Heart left ventricle (tissue), 13 donors: ENCODE results near the gene TNRC6C.

Experiments
- POLR2A ChIP-seq, 2 donors: fragments of 450-650 bp; IDR thresholded peaks; one replicate each; pipeline ENCODE4 v1.6.1; 2017; ENCODE audit warnings: antibody characterized with exemption in 2 of 2, mild to moderate bottlenecking in 2 of 2, moderate library complexity in 2 of 2
- TF ChIP-seq, protein P1 (sequence below), 12 donors: fragments of 200-600 bp; sonication (generic) in 4 of 12; IDR thresholded peaks; one replicate each; pipeline versions ENCODE4 v1.5.0 to v1.8.0; 2018 to 2022; ENCODE audit warnings: antibody characterized with exemption in 12 of 12, mild to moderate bottlenecking in 5 of 12
- donor health status: ischemic (EF 13 %, LVEDD 7.1; RV severe dilation, severe dysfunction).
- donor health status: DM: no; HTN: yes; CAD: no.
- donor health status: DM: no; HTN: no; CAD: no.
- donor health status: ischemic (EF 25% LVEDD 6.9; RV normal size, moderate dysfunction).
- donor health status: ischemic (EF 25% LVEDD 5.7; RV mildly dilated, moderate dysfunction).
- donor health status: ischemic (EF 35%, LVEDD 5.7; RV mildly dilated, moderate dysfunction).
- donor health status: nonischemic (EF 11% LVEDD 7.7; RV severe dilation, severe dysfunction).
- donor health status: DM: yes; HTN: yes; CAD: no.
- donor health status: PGD.
- donor health status: ischemic (EF 29% LVEDD 5.4; RV normal size, mild dysfunction).
- donor health status: nonischemic (EF 23%, LVEDD 6.1; RV moderate dilation, normal function).

- TF ChIP-seq, protein P1, sequence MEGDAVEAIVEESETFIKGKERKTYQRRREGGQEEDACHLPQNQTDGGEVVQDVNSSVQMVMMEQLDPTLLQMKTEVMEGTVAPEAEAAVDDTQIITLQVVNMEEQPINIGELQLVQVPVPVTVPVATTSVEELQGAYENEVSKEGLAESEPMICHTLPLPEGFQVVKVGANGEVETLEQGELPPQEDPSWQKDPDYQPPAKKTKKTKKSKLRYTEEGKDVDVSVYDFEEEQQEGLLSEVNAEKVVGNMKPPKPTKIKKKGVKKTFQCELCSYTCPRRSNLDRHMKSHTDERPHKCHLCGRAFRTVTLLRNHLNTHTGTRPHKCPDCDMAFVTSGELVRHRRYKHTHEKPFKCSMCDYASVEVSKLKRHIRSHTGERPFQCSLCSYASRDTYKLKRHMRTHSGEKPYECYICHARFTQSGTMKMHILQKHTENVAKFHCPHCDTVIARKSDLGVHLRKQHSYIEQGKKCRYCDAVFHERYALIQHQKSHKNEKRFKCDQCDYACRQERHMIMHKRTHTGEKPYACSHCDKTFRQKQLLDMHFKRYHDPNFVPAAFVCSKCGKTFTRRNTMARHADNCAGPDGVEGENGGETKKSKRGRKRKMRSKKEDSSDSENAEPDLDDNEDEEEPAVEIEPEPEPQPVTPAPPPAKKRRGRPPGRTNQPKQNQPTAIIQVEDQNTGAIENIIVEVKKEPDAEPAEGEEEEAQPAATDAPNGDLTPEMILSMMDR (IDR thresholded peaks at IDR 0.05) = peak in 5 of 12 donors; percentile 6 to 46 (median 25)
- TF ChIP-seq POLR2A (IDR thresholded peaks at IDR 0.05) = no peak
Observed at GRCh38 chr17:78144147-78144719, 185.7 kb downstream of the TNRC6C start.
